NB4 (cell line): Measurements from ENCODE around the gene SULT2A1.

Source experiments
- DNase-seq: peaks from one replicate; pipeline ENCODE4 v3.0.0; 2010; ENCODE audit warnings: low read depth
- H3K4me3 ChIP-seq: one replicate; pipeline ENCODE4 v1.5.1; 2011; ENCODE audit warnings: mild to moderate bottlenecking, low read depth, low read length, moderate library complexity
- MYC ChIP-seq: IDR thresholded peaks from 2 replicates; pipeline ENCODE4 v1.6.1; 2011; ENCODE audit warnings: low read depth, low read length
- POLR2A ChIP-seq: IDR thresholded peaks from 2 replicates; pipeline ENCODE4 v1.6.1; 2011; ENCODE audit warnings: mild to moderate bottlenecking; ENCODE audit not compliant: insufficient read length; ENCODE audit errors: extremely low read depth
- TF ChIP-seq, protein P1 (sequence below): IDR thresholded peaks from one replicate; pipeline ENCODE4 v1.5.1; 2012; ENCODE audit warnings: low read depth, low read length
- TF ChIP-seq, protein P2 (sequence below): IDR thresholded peaks from 2 replicates; pipeline ENCODE4 v1.6.1; 2011; ENCODE audit warnings: low read depth, low read length

The SULT2A1 gene

DNA sequence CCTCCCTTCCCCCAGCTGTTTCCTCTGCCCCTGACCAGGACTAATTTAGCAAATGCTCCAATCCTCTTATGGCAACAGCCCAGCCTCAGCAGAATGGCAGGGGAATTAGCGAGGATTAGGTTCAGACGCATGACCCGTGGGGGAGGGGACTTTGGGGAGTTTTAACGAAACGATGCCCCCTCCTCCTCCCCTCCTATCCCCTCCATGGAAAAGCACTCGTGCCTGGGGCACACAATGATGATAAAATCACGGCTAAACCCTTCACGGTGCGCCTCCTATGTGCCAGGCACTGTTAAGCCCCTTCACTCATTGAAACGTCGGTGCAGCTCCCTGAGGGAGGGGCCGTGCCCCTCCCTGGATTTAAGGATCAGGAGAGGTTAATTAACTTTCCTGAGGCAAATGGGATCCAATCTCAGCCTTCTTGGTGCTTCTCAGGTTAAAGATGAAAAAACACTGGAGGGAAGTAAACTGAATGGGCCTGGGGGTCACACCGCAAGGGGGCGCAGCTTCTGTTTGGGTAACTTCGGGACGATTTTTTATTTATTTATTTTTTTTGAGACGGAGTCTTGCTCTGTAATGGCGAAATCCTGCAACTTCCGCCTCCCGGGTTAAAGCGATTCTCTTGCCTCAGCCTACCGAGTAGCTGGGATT, 37.2 kb downstream of the SULT2A1 start:
- TF ChIP-seq MYC: no peak
- TF ChIP-seq, protein P1, sequence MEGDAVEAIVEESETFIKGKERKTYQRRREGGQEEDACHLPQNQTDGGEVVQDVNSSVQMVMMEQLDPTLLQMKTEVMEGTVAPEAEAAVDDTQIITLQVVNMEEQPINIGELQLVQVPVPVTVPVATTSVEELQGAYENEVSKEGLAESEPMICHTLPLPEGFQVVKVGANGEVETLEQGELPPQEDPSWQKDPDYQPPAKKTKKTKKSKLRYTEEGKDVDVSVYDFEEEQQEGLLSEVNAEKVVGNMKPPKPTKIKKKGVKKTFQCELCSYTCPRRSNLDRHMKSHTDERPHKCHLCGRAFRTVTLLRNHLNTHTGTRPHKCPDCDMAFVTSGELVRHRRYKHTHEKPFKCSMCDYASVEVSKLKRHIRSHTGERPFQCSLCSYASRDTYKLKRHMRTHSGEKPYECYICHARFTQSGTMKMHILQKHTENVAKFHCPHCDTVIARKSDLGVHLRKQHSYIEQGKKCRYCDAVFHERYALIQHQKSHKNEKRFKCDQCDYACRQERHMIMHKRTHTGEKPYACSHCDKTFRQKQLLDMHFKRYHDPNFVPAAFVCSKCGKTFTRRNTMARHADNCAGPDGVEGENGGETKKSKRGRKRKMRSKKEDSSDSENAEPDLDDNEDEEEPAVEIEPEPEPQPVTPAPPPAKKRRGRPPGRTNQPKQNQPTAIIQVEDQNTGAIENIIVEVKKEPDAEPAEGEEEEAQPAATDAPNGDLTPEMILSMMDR: peak; percentile 97
- DNase-seq: peak; percentile 90
- H3K4me3 ChIP-seq: no peak overlapping the region

DNA sequence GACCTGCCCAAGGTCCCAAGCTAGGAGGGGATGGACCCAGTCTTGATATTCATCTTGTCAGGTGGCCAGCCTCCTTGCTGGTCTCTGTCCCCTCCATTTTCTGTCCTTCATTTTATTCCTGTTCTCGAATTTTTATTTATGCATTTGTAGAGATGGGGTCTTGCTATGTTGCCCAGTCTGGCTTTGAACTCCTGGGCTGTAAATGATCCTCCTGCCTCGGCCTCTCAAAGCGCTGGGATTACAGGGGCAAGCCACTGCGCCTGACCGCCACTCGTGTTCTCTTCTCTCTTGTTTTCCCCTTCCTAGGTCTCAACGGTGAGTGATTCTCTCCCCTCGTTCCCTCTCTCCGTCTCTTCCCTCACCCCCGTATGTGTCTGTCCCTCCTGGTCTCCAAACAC, 37.7 kb downstream of the SULT2A1 start:
- no peak for DNase-seq
- no peak for TF ChIP-seq MYC
- TF ChIP-seq, protein P2, sequence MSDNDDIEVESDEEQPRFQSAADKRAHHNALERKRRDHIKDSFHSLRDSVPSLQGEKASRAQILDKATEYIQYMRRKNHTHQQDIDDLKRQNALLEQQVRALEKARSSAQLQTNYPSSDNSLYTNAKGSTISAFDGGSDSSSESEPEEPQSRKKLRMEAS: no peak
- TF ChIP-seq, protein P1: no peak
- no peak for TF ChIP-seq POLR2A
- no peak overlapping the region for H3K4me3 ChIP-seq

DNA sequence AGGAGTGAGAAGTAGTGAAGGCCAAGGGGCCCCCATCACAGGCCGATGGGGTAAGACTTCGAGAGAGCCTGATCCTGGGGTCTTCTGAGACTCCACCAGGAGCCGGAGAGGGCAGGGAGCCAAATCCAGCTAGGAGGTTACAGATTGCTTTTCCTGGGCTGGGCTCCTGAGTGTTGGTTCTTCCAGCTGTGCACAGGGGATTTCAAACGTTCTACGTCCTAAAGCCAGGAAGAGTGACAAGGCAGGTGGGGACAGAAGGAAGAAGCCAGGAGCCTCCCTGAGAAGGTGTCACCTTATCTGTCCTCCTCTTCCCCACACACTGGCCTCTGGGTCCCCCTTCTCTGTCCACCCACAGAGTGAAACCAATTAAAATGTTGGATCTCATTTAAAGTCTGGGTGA, 43.2 kb downstream of the SULT2A1 start:
- TF ChIP-seq, protein P2: no peak
- TF ChIP-seq MYC (no peak), POLR2A (no peak)
- TF ChIP-seq, protein P1: no peak
- DNase-seq: no peak
- no peak overlapping the region for H3K4me3 ChIP-seq

DNA sequence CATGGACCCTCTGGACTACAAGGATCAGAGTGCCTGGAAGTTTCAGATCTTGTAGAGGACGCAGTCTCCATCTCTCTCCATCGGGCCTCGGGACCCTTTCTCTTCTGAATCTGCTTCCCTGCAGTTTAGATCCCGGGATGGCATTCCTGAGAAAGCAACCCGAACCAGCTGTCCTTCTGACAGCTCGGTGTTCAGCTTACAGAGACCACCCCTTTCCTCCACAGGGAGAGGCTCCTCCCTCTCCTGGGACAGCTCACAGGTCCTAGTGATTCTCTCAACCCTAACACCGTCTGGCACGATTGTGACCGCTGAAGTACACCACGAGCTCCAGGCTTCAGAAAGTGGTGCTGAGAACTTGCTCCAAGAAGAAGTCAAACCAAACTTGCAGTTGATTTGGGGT, 46.2 kb downstream of the SULT2A1 start:
- no peak for DNase-seq
- no peak overlapping the region for H3K4me3 ChIP-seq
- TF ChIP-seq POLR2A (no peak), MYC (no peak)
- TF ChIP-seq, protein P1: no peak
- TF ChIP-seq, protein P2: no peak

DNA sequence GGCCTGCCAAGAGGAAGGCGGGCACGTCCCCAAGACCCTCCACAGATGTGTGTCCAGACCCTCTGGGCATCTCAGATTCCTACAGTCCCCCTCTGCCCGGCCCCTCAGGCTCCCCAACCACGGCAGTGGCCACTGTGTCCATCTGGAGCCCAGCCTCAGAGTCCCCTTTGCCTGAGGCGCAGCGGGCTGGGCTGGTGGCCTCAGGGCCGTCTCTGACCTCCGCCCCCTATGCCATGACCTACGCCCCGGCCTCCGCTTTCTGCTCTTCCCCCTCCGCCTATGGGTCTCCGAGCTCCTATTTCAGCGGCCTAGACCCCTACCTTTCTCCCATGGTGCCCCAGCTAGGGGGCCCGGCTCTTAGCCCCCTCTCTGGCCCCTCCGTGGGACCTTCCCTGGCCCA, 46.7 kb downstream of the SULT2A1 start:
- DNase-seq: no peak
- TF ChIP-seq POLR2A (no peak), MYC (no peak)
- TF ChIP-seq, protein P2: no peak
- TF ChIP-seq, protein P1: no peak
- no peak overlapping the region for H3K4me3 ChIP-seq

DNA sequence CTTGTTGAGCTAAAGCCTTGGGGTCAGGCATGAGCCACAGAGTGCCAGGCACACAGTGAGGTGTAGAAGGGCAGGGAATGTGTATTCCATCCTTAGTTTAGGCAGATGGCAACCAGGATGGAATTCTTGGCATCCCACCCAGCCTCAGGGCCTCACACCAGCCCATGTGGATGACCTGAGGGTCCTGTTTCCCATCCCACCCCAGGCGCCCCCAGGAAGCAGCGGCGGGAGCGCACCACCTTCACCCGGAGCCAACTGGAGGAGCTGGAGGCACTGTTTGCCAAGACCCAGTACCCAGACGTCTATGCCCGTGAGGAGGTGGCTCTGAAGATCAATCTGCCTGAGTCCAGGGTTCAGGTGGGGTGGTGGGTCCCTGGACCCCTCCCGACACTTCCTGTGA, 50.1 kb downstream of the SULT2A1 start:
- no peak for DNase-seq

More for the DNA sequence above, 50.1 kb downstream of the SULT2A1 start:
- no peak overlapping the region for H3K4me3 ChIP-seq
- TF ChIP-seq, protein P1: no peak
- TF ChIP-seq, protein P2: no peak
- no peak for TF ChIP-seq MYC
- TF ChIP-seq POLR2A: no peak
